ENCODE results near the gene FAM229B.
"Not testable (repeated sequence)": the region's sequence is repeated elsewhere in the genome, so short reads cannot be mapped to it uniquely, and the experiment has no call there.

The FAM229B gene

GRCh38 chr6:112066606-112067005 lies 20.8 kb upstream of the FAM229B start:
- no peaks in the 10 kb centered on the region for H3K9me3 ChIP-seq (ENCODE audit: insufficient read depth, low read depth, low read length)
- no peaks in the 10 kb centered on the region for H3K4me1 ChIP-seq (ENCODE audit: insufficient read depth, low read length)
- no peak overlapping the region for H3K9ac ChIP-seq (ENCODE audit: low read depth, low read length)
- no peak overlapping the region for H3K4me3 ChIP-seq (ENCODE audit: low read length)
- no peaks in the 10 kb centered on the region for H3K27me3 ChIP-seq (ENCODE audit: insufficient read depth, low read length)
- WGBS = 91% methylated on average over 3 of the region's 3 CpGs
- no peak overlapping the region for H3K27ac ChIP-seq (ENCODE audit: low read depth, low read length)
- peaks cover 21% of the 10 kb centered on the region for H3K36me3 ChIP-seq (ENCODE audit: insufficient read depth, low read length)

DNA sequence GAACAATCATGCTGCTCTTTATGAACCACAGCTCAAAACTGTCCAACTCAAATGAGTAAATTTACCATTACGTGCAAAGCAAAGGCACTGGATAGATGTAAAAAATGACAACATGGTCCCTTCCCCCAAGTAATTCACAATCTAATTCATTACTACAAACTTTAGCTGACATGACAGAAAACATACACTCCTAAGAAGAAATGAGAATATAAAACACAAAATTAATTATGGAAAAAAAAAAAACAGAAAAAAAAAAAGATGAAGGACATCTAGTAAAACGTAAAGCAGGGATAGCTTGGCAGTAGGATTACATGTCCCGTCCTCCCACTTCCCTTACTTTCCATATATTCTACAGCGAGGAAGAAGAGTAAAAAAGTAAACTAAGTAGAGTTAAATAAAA lies 5.8 kb upstream of the FAM229B start:
- H3K27ac ChIP-seq (ENCODE audit: low read depth, low read length) = no peak overlapping the region
- H3K27me3 ChIP-seq (ENCODE audit: insufficient read depth, low read length) = no peaks in the 10 kb centered on the region
- H3K9ac ChIP-seq (ENCODE audit: low read depth, low read length) = no peak overlapping the region
- 94% methylated on average over 1 of the region's 4 CpGs for WGBS
- peaks cover 3% of the 10 kb centered on the region; the same call in 1 of the 2 replicates for H3K4me1 ChIP-seq (ENCODE audit: insufficient read depth, low read length)
- H3K9me3 ChIP-seq (ENCODE audit: insufficient read depth, low read depth, low read length) = no peaks in the 10 kb centered on the region
- H3K4me3 ChIP-seq (ENCODE audit: low read length) = no peak overlapping the region
- peaks cover 66% of the 10 kb centered on the region for H3K36me3 ChIP-seq (ENCODE audit: insufficient read depth, low read length)

DNA sequence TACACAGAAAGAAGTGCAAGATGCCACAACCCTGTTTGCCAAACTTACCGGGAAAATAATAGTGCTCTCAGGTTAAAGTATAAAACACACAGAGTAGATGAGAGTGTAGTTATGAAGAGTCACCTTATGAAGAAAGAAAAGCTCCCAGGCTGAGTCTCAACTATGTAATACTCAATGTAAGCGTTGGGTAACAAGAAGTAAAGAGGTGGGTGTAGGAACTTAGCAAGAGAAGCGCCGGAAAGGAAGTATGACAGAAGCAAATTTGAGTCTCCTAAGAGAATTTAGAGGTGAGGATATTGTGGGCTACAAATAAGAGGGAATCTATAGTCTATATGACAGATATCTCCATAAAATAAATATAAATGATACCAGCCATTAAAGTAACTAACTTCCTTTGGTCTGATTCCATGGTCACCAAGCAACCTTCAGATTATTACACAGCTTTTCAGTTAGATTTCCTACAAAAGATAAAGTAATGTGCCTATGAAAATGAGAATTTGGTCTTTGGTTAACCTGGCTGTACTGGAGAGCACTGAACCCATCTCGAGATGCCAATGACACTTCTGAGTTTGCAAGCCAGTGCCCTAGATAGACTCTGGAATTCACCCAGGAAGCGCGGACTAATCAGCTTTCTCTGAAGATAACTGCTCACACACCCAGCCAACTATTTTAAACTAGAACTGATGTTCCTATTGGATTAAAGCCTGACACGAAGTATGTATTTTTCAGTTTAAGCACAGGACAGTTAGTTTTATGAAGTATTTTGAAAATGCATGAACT lies 1.9 kb upstream of the FAM229B start:
- Histone ChIP-seq H3K27me3 (ENCODE audit: insufficient read depth, low read length) (peaks cover 11% of the 10 kb centered on the region; the same call in 1 of the 2 replicates), H3K4me1 (ENCODE audit: insufficient read depth, low read length) (peaks cover 7% of the 10 kb centered on the region; the same call in 1 of the 2 replicates)
- 94% methylated on average over 8 of the region's 8 CpGs for WGBS

GRCh38 chr6:112086744-112087135 lies 651 bp upstream of the FAM229B start:
- peaks cover 7% of the 10 kb centered on the region; the same call in 1 of the 2 replicates for H3K4me1 ChIP-seq (ENCODE audit: insufficient read depth, low read length)
- peak overlapping the region; percentile 82 for H3K9ac ChIP-seq (ENCODE audit: low read depth, low read length)
- H3K36me3 ChIP-seq (ENCODE audit: insufficient read depth, low read length) = peaks cover 23% of the 10 kb centered on the region
- H3K27ac ChIP-seq (ENCODE audit: low read depth, low read length) = peak overlapping the region; percentile 73
- H3K9me3 ChIP-seq (ENCODE audit: insufficient read depth, low read depth, low read length) = no peaks in the 10 kb centered on the region
- peak overlapping the region; percentile 93 for H3K4me3 ChIP-seq (ENCODE audit: low read length)
- WGBS = under 1% methylated on average over 8 of the region's 8 CpGs
- peaks cover 11% of the 10 kb centered on the region; the same call in 1 of the 2 replicates for H3K27me3 ChIP-seq (ENCODE audit: insufficient read depth, low read length)

More for the DNA sequence above, 1.9 kb upstream of the FAM229B start:
- peaks cover 31% of the 10 kb centered on the region for H3K36me3 ChIP-seq (ENCODE audit: insufficient read depth, low read length)
- no peak overlapping the region for H3K27ac ChIP-seq (ENCODE audit: low read depth, low read length)
- H3K9me3 ChIP-seq (ENCODE audit: insufficient read depth, low read depth, low read length) = no peaks in the 10 kb centered on the region
- H3K4me3 ChIP-seq (ENCODE audit: low read length) = no peak overlapping the region
- H3K9ac ChIP-seq (ENCODE audit: low read depth, low read length) = no peak overlapping the region

DNA sequence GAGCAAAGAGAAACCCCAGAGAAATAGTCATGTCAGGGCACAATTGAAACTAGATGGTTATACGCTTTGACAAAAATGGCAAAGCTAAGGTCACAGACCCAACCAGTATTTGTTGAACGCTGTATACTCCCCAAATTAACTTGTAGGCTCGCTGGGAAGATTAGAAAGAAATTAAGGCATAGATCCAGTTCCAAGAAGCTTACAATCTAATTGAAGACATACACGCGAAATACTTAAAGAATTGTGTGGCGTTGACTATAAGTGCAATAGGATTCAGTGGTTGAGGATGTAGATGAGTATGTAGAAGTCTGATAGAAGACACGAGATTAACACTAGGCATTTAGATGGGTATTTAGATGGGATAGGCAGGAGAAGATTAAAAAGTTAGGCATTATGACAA lies 525 bp downstream of the FAM229B start:
- 44% methylated on average over 7 of the region's 7 CpGs for WGBS

DNA sequence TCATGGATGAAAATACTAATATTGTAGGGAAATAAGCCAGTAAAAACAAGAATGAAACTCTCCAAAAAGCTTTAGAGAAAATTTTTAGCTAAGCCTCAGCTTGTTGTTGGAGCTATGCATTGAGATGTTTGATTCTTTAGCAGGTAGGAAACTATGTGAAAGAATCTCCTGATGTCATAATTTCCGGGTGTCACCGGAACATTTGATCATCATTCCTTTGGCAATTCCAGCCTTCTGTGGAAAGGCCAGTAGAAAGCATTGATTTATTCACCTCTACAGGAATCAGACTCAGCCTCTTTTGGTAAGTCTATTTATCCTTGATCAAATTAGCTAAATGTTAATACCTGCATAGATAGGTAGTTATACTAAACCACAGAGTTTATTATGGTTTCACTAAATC lies 9.5 kb downstream of the FAM229B start:
- Histone ChIP-seq H3K4me3 (ENCODE audit: low read length) (no peak overlapping the region), H3K9me3 (ENCODE audit: insufficient read depth, low read depth, low read length) (no peaks in the 10 kb centered on the region), H3K9ac (ENCODE audit: low read depth, low read length) (no peak overlapping the region), H3K27ac (ENCODE audit: low read depth, low read length) (no peak overlapping the region), H3K27me3 (ENCODE audit: insufficient read depth, low read length) (no peaks in the 10 kb centered on the region), H3K4me1 (ENCODE audit: insufficient read depth, low read length) (peaks cover 29% of the 10 kb centered on the region), H3K36me3 (ENCODE audit: insufficient read depth, low read length) (no peaks in the 10 kb centered on the region)
- 93% methylated on average over 2 of the region's 2 CpGs for WGBS

More for the DNA sequence above, 525 bp downstream of the FAM229B start:
- Histone ChIP-seq H3K27ac (ENCODE audit: low read depth, low read length) (no peak overlapping the region), H3K27me3 (ENCODE audit: insufficient read depth, low read length) (peaks cover 11% of the 10 kb centered on the region; the same call in 1 of the 2 replicates), H3K9me3 (ENCODE audit: insufficient read depth, low read depth, low read length) (no peaks in the 10 kb centered on the region), H3K36me3 (ENCODE audit: insufficient read depth, low read length) (peaks cover 21% of the 10 kb centered on the region), H3K4me1 (ENCODE audit: insufficient read depth, low read length) (peaks cover 7% of the 10 kb centered on the region; the same call in 1 of the 2 replicates), H3K9ac (ENCODE audit: low read depth, low read length) (peak overlapping the region; percentile 56), H3K4me3 (ENCODE audit: low read length) (peak overlapping the region; percentile 93)

DNA sequence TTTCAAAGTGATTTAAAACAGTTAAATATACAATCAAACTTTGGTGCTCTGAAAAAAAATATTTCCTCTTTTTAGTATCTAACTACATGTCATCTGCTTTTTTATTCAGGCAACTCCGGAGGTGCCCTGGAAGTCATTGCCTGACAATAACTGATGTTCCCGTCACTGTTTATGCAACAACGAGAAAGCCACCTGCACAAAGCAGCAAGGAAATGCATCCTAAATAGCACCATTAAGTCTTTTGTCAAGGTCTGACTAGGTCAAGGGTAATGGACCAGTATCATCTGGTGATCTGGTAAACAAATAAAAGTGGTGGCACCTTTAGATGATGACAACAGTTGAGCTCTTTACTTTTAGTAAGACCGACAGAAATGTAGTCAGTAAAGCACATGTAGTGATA lies 13.2 kb downstream of the FAM229B start:
- WGBS = 53% methylated on average over 4 of the region's 4 CpGs
- Histone ChIP-seq H3K27me3 (ENCODE audit: insufficient read depth, low read length) (no peaks in the 10 kb centered on the region), H3K4me3 (ENCODE audit: low read length) (no peak overlapping the region), H3K36me3 (ENCODE audit: insufficient read depth, low read length) (no peaks in the 10 kb centered on the region), H3K9me3 (ENCODE audit: insufficient read depth, low read depth, low read length) (no peaks in the 10 kb centered on the region), H3K9ac (ENCODE audit: low read depth, low read length) (no peak overlapping the region), H3K27ac (ENCODE audit: low read depth, low read length) (peak overlapping the region; percentile 28; the same call in 1 of the 2 replicates), H3K4me1 (ENCODE audit: insufficient read depth, low read length) (peaks cover 25% of the 10 kb centered on the region)

DNA sequence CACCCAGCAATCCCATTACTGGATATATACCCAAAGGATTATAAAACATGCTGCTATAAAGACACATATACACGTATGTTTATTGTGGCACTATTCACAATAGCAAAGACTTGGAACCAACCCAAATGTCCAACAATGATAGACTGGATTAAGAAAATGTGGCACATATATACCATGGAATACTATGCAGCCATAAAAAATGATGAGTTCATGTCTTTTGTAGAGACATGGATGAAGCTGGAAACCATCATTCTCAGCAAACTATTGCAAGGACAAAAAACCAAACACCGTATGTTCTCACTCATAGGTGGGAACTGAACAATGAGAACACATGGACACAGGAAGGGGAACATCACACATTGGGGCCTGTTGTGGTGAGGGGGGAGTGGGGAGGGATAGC lies 18.6 kb downstream of the FAM229B start:
- H3K9ac ChIP-seq (ENCODE audit: low read depth, low read length); H3K27ac ChIP-seq (ENCODE audit: low read depth, low read length); H3K4me3 ChIP-seq (ENCODE audit: low read length); H3K9me3 ChIP-seq (ENCODE audit: insufficient read depth, low read depth, low read length); H3K4me1 ChIP-seq (ENCODE audit: insufficient read depth, low read length); H3K36me3 ChIP-seq (ENCODE audit: insufficient read depth, low read length); H3K27me3 ChIP-seq (ENCODE audit: insufficient read depth, low read length): not testable (repeated sequence)
- WGBS = no CpG with 5 or more reads among the region's 2 CpGs

DNA sequence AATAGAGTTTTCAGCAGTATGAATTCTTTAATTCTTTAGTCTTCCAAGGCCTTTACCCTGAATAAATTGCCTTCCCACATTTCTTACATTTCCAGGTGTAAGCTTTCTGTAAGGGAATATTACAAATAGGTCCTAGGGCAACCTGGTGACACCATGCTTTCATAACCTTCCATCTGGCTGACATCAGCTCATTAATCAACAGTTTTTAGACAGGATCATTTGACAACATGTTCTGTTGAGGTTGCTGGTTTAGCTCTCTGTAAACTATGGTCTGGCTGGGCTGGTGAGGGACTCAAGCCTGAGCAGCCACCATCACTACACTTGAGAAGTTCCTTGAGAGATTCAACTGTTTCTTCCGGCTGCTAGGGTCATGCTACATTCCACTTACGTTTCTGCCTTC lies 19.2 kb downstream of the FAM229B start:
- Histone ChIP-seq H3K36me3 (ENCODE audit: insufficient read depth, low read length) (no peaks in the 10 kb centered on the region), H3K4me3 (ENCODE audit: low read length) (no peak overlapping the region), H3K9ac (ENCODE audit: low read depth, low read length) (no peak overlapping the region), H3K4me1 (ENCODE audit: insufficient read depth, low read length) (peaks cover 3% of the 10 kb centered on the region; the same call in 1 of the 2 replicates), H3K9me3 (ENCODE audit: insufficient read depth, low read depth, low read length) (no peaks in the 10 kb centered on the region), H3K27ac (ENCODE audit: low read depth, low read length) (no peak overlapping the region), H3K27me3 (ENCODE audit: insufficient read depth, low read length) (no peaks in the 10 kb centered on the region)
- 91% methylated on average over 2 of the region's 2 CpGs for WGBS

GRCh38 chr6:112109262-112109661 lies 21.9 kb downstream of the FAM229B start:
- Histone ChIP-seq H3K9ac (ENCODE audit: low read depth, low read length) (no peak overlapping the region), H3K9me3 (ENCODE audit: insufficient read depth, low read depth, low read length) (no peaks in the 10 kb centered on the region)
- WGBS = 87% methylated on average over 9 of the region's 9 CpGs

GRCh38 chr6:112113431-112113830 lies 26.0 kb downstream of the FAM229B start:
- Histone ChIP-seq H3K9me3 (ENCODE audit: insufficient read depth, low read depth, low read length) (no peaks in the 10 kb centered on the region), H3K4me3 (ENCODE audit: low read length) (no peak overlapping the region), H3K27me3 (ENCODE audit: insufficient read depth, low read length) (no peaks in the 10 kb centered on the region), H3K4me1 (ENCODE audit: insufficient read depth, low read length) (peaks cover 3% of the 10 kb centered on the region; the same call in 1 of the 2 replicates), H3K27ac (ENCODE audit: low read depth, low read length) (no peak overlapping the region), H3K9ac (ENCODE audit: low read depth, low read length) (no peak overlapping the region), H3K36me3 (ENCODE audit: insufficient read depth, low read length) (no peaks in the 10 kb centered on the region)
- WGBS = 91% methylated on average over 3 of the region's 3 CpGs

More at GRCh38 chr6:112109262-112109661, 21.9 kb downstream of the FAM229B start:
- H3K4me3 ChIP-seq (ENCODE audit: low read length) = no peak overlapping the region
- H3K36me3 ChIP-seq (ENCODE audit: insufficient read depth, low read length) = no peaks in the 10 kb centered on the region
- peaks cover 3% of the 10 kb centered on the region; the same call in 1 of the 2 replicates for H3K4me1 ChIP-seq (ENCODE audit: insufficient read depth, low read length)
- H3K27me3 ChIP-seq (ENCODE audit: insufficient read depth, low read length) = no peaks in the 10 kb centered on the region
- H3K27ac ChIP-seq (ENCODE audit: low read depth, low read length) = no peak overlapping the region

All from HUES64 (cell line).